Adrenal gland (tissue), 12 donors: Measurements from ENCODE around the gene LATS1. TPM values are rescaled to one million over a fixed set of nuclear protein-coding genes. Genes with fewer than 3 reads are reported as not detected.
"Not testable (repeated sequence)": the region's sequence is repeated elsewhere in the genome, so short reads cannot be mapped to it uniquely, and the experiment has no call there.

Experiments
- DNase-seq, 7 donors: peaks; one replicate each; pipeline ENCODE4 v3.0.0-alpha.2; 2019 to 2020
- H3K27ac ChIP-seq, 5 donors: fragments of 200-600 bp; sonication (generic) in 4 of 5; 1 replicate in 3 of 5; 2 replicates in 2 of 5; pipeline versions ENCODE4 v1.5.1 to v1.8.0; 2016 to 2020; ENCODE audit warnings: mild to moderate bottlenecking in 1 of 5
- H3K27me3 ChIP-seq: fragments of 200-600 bp; 2 replicates; pipeline ENCODE4 v1.8.0; 2021
- H3K36me3 ChIP-seq, 2 donors: fragments of 200-600 bp; replicated peaks in 1 of 2; 1 replicate in 1 of 2; 2 replicates in 1 of 2; pipeline versions ENCODE4 v1.5.1 to v1.8.0; 2018 to 2022
- H3K4me1 ChIP-seq, 2 donors: fragments of 200-600 bp; replicated peaks in 1 of 2; 1 replicate in 1 of 2; 2 replicates in 1 of 2; pipeline versions ENCODE4 v1.5.1 to v1.8.0; 2018 to 2021
- H3K4me3 ChIP-seq, 4 donors: fragments of 200-600 bp; sonication (generic) in 3 of 4; one replicate each; pipeline ENCODE4 v1.5.1; 2016 to 2018
- H3K9me3 ChIP-seq, 3 donors: fragments of 200-600 bp; sonication (generic) in 1 of 3; replicated peaks in 1 of 3; 1 replicate in 2 of 3; 2 replicates in 1 of 3; pipeline versions ENCODE4 v1.5.1 to v1.8.0; 2016 to 2021
- CTCF ChIP-seq, 6 experiments: fragments of 450-650 bp in 4 of 6; fragments of 200-600 bp in 2 of 6; sonication (generic) in 1 of 6; IDR thresholded peaks; 1 replicate in 5 of 6; 2 replicates in 1 of 6; pipeline versions ENCODE4 v1.5.1 to v1.8.0; 2016 to 2021; ENCODE audit warnings: antibody characterized with exemption in 6 of 6, mild to moderate bottlenecking in 2 of 6, moderate library complexity in 1 of 6
- POLR2A ChIP-seq, 2 donors: fragments of 450-650 bp; IDR thresholded peaks; one replicate each; pipeline ENCODE4 v1.6.1; 2017; ENCODE audit warnings: antibody characterized with exemption in 2 of 2, mild to moderate bottlenecking in 2 of 2, moderate library complexity in 1 of 2
- WGBS, 4 donors: extraction: QIAGEN DNeasy Blood & Tissue Kit in 2 of 4; methylation state at CpG; one replicate each; pipeline versions ENCODE4 v1.1.5 to v1.1.7; 2013 to 2017; 5-methylcytosine and 5-hydroxymethylcytosine counted together
- intact Hi-C, 2 donors: fragments of 100-400 bp; cut with DNase I; formaldehyde crosslinking; loops; one replicate each; pipeline versions ENCODE4 v1.14.1 to v1.15.0; 2022 to 2023
- polyA plus RNA-seq, 3 donors: library from polyadenylated mRNA; stranded (reverse); fragments of 200-250 nt in 2 of 3; fragments of 350-450 nt in 1 of 3; fragmentation: Illumina TruSeq in 1 of 3; extraction: RNeasy Lipid Tissue Mini Kit (QIAGEN cat#74804) in 1 of 3; gene quantifications; one replicate each; pipeline ENCODE4 v1.2.3, GENCODE V29; 2013 to 2014
- total RNA-seq, 9 donors: library from RNA; depleted of rRNA in 4 of 9; stranded (reverse); fragments of >200 nt in 4 of 9; fragments of 120-200 nt in 1 of 9; fragmentation: NEBNext Ultra II Directional in 1 of 9; extraction: Animal tissue kit (Norgen Biotek cat#: 25700) in 1 of 9; gene quantifications; one replicate each; pipeline versions ENCODE4 v1.1.0 to v1.2.4, GENCODE V29; 2013 to 2023
- donor health status: healthy with polysubstance abuse.
- donor health status: Bipolar disorder and iron deficiency.
- donor health status: DM: yes; HTN: yes; CAD: no.
- donor health status: DM: no; HTN: no; CAD: no.
- donor health status: DM: no; HTN: no; CAD: no.
- donor health status: DM: yes; HTN: yes; CAD: no.

Gene LATS1
- total and polyA plus RNA-seq, 12 donors: 6.2 to 39.6 (median 24.2) TPM

DNA sequence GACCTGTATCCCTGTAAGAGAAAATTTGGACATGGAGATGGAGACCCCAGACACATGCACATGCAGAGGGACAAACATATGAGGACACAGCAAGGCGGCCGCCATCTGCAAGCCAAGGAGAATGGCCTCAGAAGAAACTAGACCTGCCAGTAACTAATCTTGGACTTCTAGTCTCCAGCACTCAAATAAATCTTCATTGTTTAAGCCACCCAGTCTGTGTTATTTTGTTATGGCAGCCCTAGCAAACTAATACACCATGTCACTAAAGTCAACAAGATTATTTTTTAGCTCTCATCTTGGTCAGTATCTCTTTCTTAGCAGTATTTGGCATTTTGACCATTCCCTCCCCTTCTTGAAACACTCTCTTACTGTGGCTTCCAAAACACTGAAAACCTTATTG lies 26.7 kb downstream of the LATS1 start:
- WGBS, 4 donors: 79 to 99% (median 94%) methylated on average over 2 of the region's 2 CpGs; no CpG with 5 or more reads in 1 of the 4 donors
- no peak overlapping the region for H3K4me3 ChIP-seq
- H3K4me1 ChIP-seq: no peaks in the 10 kb centered on the region
- intact Hi-C loops: no loop called here
- no peak for DNase-seq
- no peak for TF ChIP-seq CTCF (IDR thresholded peaks at IDR 0.05)
- no peak for TF ChIP-seq POLR2A (IDR thresholded peaks at IDR 0.05)
- H3K27ac ChIP-seq: no peak overlapping the region
- H3K9me3 ChIP-seq: no peaks in the 10 kb centered on the region
- H3K27me3 ChIP-seq: no peaks in the 10 kb centered on the region
- peaks cover 0 to 30% of the 10 kb centered on the region in 2 donors for H3K36me3 ChIP-seq

DNA sequence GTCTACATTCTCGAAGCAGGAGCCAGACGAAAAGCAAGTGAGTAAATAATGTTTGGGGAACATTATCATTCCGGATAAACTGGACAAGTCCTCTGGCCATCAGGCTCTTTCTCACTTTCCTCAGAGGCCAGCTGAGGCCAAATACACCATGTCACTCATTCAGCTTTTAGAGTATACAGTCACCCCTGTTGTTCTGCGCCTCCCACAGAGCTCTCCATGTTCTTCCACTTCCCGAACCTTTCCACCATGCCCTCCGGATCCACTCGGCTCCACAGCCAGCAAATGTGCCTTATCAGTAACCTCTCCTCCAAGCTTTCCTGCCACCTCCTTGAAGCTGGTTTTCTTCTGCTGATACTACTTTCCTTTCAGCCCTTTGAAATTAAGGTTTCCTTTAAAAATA lies 31.7 kb downstream of the LATS1 start:
- WGBS, 4 donors: 79 to 93% (median 87%) methylated on average over 7 of the region's 7 CpGs
- H3K27ac ChIP-seq: no peak overlapping the region
- TF ChIP-seq CTCF (IDR thresholded peaks at IDR 0.05) (no peak), POLR2A (IDR thresholded peaks at IDR 0.05) (no peak)
- peaks cover 0 to 26% of the 10 kb centered on the region in 2 donors for H3K36me3 ChIP-seq
- H3K27me3 ChIP-seq: no peaks in the 10 kb centered on the region
- no peaks in the 10 kb centered on the region for H3K4me1 ChIP-seq
- no peaks in the 10 kb centered on the region for H3K9me3 ChIP-seq
- no peak overlapping the region for H3K4me3 ChIP-seq
- intact Hi-C loops: no loop called here
- no peak for DNase-seq

- no peak for DNase-seq
- intact Hi-C loops: no loop called here
These were observed 34.5 kb downstream of the LATS1 start for GRCh38 chr6:149683256-149683859.

DNA sequence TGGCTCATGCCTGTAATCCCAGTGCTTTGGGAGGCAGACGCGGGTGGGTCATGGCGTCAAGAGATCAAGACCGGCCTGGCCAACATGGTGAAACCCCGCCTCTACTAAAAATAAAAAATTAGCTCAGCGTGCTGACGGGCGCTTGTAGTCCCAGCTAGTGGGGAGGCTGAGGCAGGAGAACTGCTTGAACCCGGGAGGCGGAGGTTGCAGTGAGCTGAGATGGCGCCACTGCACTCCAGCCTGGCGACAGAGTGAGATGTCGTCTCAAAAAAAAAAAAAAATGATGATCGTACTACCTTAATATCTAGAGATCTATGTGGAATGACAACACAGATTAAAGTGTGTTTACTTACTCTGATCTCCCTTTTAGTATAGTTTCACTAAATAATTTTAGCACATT lies 36.1 kb downstream of the LATS1 start:
- H3K4me1 ChIP-seq, intact Hi-C loops, H3K27ac ChIP-seq, H3K4me3 ChIP-seq, H3K27me3 ChIP-seq, H3K9me3 ChIP-seq, DNase-seq: not testable (repeated sequence)
- H3K36me3 ChIP-seq: peaks cover 0 to 24% of the 10 kb centered on the region in 2 donors
- WGBS, 4 donors: 95 to 98% (median 96%) methylated on average over 14 of the region's 14 CpGs

More at GRCh38 chr6:149683256-149683859, 34.5 kb downstream of the LATS1 start:
- H3K4me3 ChIP-seq: no peak overlapping the region
- no peak overlapping the region for H3K27ac ChIP-seq
- H3K36me3 ChIP-seq: peaks cover 0 to 20% of the 10 kb centered on the region in 2 donors
- WGBS, 4 donors: 94 to 98% (median 97%) methylated on average over 4 of the region's 4 CpGs
- H3K9me3 ChIP-seq: peaks cover 0 to 8% (median 0%) of the 10 kb centered on the region in 3 donors
- H3K27me3 ChIP-seq: no peaks in the 10 kb centered on the region
- no peak for TF ChIP-seq CTCF (IDR thresholded peaks at IDR 0.05)
- TF ChIP-seq POLR2A (IDR thresholded peaks at IDR 0.05): no peak
- no peaks in the 10 kb centered on the region for H3K4me1 ChIP-seq

DNA sequence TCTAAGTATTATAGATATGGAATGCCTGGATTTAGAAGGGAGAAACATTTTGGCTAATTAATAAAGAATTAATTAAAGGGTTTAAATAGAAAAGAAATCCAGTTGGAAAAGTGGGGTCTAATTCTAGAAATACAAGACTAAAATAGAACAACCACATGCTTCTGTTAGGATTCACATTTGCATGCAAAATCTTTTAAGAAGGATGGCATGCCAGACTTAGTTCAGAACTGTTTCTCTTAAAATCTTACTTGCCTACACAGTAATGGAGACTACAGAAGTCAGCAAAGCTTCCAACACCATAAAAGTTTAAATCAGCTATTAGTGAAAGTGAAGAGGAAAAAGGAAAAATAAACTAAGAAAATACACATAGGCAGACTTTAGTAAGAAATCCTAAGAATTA lies 36.7 kb downstream of the LATS1 start:
- Histone ChIP-seq H3K4me1 (no peaks in the 10 kb centered on the region), H3K27me3 (no peaks in the 10 kb centered on the region), H3K27ac (no peak overlapping the region), H3K9me3 (peaks cover 0 to 8% (median 0%) of the 10 kb centered on the region in 3 donors), H3K36me3 (peaks cover 0 to 30% of the 10 kb centered on the region in 2 donors), H3K4me3 (no peak overlapping the region)
- intact Hi-C loops: no loop called here
- no peak for DNase-seq
- no peak for TF ChIP-seq POLR2A (IDR thresholded peaks at IDR 0.05)
- no peak for TF ChIP-seq CTCF (IDR thresholded peaks at IDR 0.05)
